Panc1 (cell line): ENCODE results near the gene PRR20G. TPM values are rescaled to one million over a fixed set of nuclear protein-coding genes. Genes with fewer than 3 reads are reported as not detected.

Source experiments
- ATAC-seq: fragments of 200-7000 bp; cut with Tn5 transposase; 2 replicates; pipeline ENCODE4 v1.9.1; 2020; ENCODE audit warnings: mild to moderate bottlenecking, moderate library complexity
- BruUV-seq: library from RNA; stranded (reverse); fragments of 400-500 nt; replicated peaks from 2 replicates; lab custom pipeline; 2021; lab: Mats Ljungman, UMichigan
- CTCF ChIA-PET: fragments of 300-600 bp; sonication (Branson Sonifier 250); formaldehyde crosslinking; loops from one replicate; lab custom pipeline; 2022; ENCODE audit warnings: antibody characterized with exemption; lab: Charles Lee
- POLR2A ChIA-PET: fragments of 300-600 bp; sonication (Branson Sonifier 250); formaldehyde crosslinking; loops from one replicate; lab custom pipeline; 2022; ENCODE audit warnings: antibody characterized with exemption; lab: Charles Lee
- DNase-seq: peaks from one replicate; pipeline ENCODE4 v3.0.0-alpha.2; 2010; ENCODE audit warnings: low read depth, low spot score
- H3K27ac ChIP-seq: 2 replicates; pipeline ENCODE4 v1.5.1; 2011; ENCODE audit warnings: mild to moderate bottlenecking, low read length, inconsistent platforms
- H3K27me3 ChIP-seq: fragments of 200-500 bp; sonication (Bioruptor generic); 2 replicates; pipeline ENCODE4 v1.6.0; 2014; ENCODE audit warnings: low read length, inconsistent platforms; ENCODE audit not compliant: control insufficient read depth, insufficient read depth
- H3K36me3 ChIP-seq: fragments of 200-500 bp; sonication (Bioruptor generic); 2 replicates; pipeline ENCODE4 v1.5.1; 2014; ENCODE audit warnings: inconsistent platforms, mild to moderate bottlenecking, low read length, moderate library complexity; ENCODE audit not compliant: control insufficient read depth, insufficient read depth
- H3K4me1 ChIP-seq: 2 replicates; pipeline ENCODE4 v1.5.1; 2011; ENCODE audit warnings: inconsistent platforms, mild to moderate bottlenecking, low read length, moderate library complexity; ENCODE audit not compliant: control insufficient read depth, insufficient read depth
- H3K4me3 ChIP-seq, 2 experiments: 2 replicates each; pipeline ENCODE4 v1.5.1; 2011 to 2012; ENCODE audit warnings: low read depth in 2 of 2, low read length in 2 of 2, mild to moderate bottlenecking in 2 of 2, inconsistent platforms in 1 of 2, moderate library complexity in 1 of 2
- H3K9me3 ChIP-seq: fragments of 200-500 bp; sonication (Bioruptor generic); 2 replicates; pipeline ENCODE4 v1.5.1; 2014; ENCODE audit warnings: low read depth, mild to moderate bottlenecking, inconsistent platforms, low read length, moderate library complexity; ENCODE audit not compliant: control insufficient read depth, insufficient read depth
- POLR2AphosphoS5 ChIP-seq: IDR thresholded peaks from 2 replicates; pipeline ENCODE4 v1.6.1; 2012; ENCODE audit warnings: mild to moderate bottlenecking, low read depth, low read length, moderate library complexity
- SIN3A ChIP-seq: IDR thresholded peaks from 2 replicates; pipeline ENCODE4 v1.6.1; 2012; ENCODE audit warnings: low read depth, mild to moderate bottlenecking, low read length, moderate library complexity, borderline replicate concordance; ENCODE audit not compliant: insufficient read depth
- TCF7L2 ChIP-seq: IDR thresholded peaks from 2 replicates; pipeline ENCODE4 v1.6.1; 2011; ENCODE audit warnings: mild to moderate bottlenecking, low read depth, low read length, inconsistent platforms
- in situ Hi-C: cut with HindIII; loops from 2 replicates; pipeline ENCODE4 v1.10.0; 2016; ENCODE audit warnings: low sequenced_read_pairs, low pct_unique_long_range_greater_than_20kb
- intact Hi-C: fragments of 100-400 bp; cut with micrococcal nuclease; formaldehyde crosslinking; loops from one replicate; pipeline ENCODE4 v1.10.0; 2022; ENCODE audit not compliant: unreplicated experiment
- total RNA-seq: library from RNA; stranded (reverse); gene quantifications from one replicate; pipeline ENCODE4 v1.2.1, GENCODE V29; 2021; ENCODE audit not compliant: unreplicated experiment
- TF ChIP-seq, protein P1 (sequence below), 2 experiments: IDR thresholded peaks; 2 replicates each; pipeline ENCODE4 v1.6.1; 2011 to 2012; ENCODE audit warnings: low read depth in 2 of 2, control low read depth in 1 of 2, low read length in 1 of 2, mild to moderate bottlenecking in 1 of 2, moderate library complexity in 1 of 2; ENCODE audit not compliant: insufficient read depth in 1 of 2
- TF ChIP-seq, protein P2 (sequence below): fragments of 450-650 bp; IDR thresholded peaks from 2 replicates; pipeline ENCODE4 v1.5.1; 2017; ENCODE audit warnings: mild to moderate bottlenecking

The PRR20G gene
- total RNA-seq, 1 experiment from 2014 or later: not detected

DNA sequence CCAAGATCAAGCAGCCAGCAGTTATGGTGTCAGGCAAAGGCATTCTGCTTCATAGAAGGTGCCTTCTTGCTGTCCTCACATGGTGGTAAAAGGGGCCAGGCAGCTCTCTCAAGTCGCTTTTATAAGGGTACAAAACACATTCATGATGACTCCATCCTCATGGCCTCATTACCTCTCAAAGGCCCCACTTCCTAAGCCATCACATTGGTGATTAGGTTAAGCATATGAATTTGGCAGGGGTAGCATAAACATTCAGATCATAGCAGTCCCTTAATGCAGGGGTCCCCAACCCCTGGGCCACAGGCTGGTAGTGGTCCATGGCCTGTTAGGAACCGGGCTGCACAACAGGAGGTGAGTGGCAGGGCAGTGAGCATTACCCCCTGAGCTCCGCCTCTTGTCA is 52.1 kb downstream of the PRR20G start:
- Histone ChIP-seq H3K4me1 (no peaks in the 10 kb centered on the region), H3K27me3 (0 out of 2 replicates have a peak, but pooled peaks cover 2% of the 10 kb centered on the region), H3K36me3 (no peaks in the 10 kb centered on the region), H3K9me3 (no peaks in the 10 kb centered on the region), H3K4me3 (no peak overlapping the region), H3K27ac (no peak overlapping the region)
- ATAC-seq (no peak), DNase-seq (no peak)
- intact Hi-C loops (no loop called here), in situ Hi-C loops (no loop called here)
- CTCF ChIA-PET: no interaction called here
- TF ChIP-seq, protein P1, sequence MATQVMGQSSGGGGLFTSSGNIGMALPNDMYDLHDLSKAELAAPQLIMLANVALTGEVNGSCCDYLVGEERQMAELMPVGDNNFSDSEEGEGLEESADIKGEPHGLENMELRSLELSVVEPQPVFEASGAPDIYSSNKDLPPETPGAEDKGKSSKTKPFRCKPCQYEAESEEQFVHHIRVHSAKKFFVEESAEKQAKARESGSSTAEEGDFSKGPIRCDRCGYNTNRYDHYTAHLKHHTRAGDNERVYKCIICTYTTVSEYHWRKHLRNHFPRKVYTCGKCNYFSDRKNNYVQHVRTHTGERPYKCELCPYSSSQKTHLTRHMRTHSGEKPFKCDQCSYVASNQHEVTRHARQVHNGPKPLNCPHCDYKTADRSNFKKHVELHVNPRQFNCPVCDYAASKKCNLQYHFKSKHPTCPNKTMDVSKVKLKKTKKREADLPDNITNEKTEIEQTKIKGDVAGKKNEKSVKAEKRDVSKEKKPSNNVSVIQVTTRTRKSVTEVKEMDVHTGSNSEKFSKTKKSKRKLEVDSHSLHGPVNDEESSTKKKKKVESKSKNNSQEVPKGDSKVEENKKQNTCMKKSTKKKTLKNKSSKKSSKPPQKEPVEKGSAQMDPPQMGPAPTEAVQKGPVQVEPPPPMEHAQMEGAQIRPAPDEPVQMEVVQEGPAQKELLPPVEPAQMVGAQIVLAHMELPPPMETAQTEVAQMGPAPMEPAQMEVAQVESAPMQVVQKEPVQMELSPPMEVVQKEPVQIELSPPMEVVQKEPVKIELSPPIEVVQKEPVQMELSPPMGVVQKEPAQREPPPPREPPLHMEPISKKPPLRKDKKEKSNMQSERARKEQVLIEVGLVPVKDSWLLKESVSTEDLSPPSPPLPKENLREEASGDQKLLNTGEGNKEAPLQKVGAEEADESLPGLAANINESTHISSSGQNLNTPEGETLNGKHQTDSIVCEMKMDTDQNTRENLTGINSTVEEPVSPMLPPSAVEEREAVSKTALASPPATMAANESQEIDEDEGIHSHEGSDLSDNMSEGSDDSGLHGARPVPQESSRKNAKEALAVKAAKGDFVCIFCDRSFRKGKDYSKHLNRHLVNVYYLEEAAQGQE (IDR thresholded peaks at IDR 0.05; ENCODE audit: insufficient read depth in 1 of 2, low read depth in 2 of 2, low read length in 1 of 2): no peak
- no peak for TF ChIP-seq SIN3A
- no peak for TF ChIP-seq POLR2AphosphoS5
- TF ChIP-seq, protein P2, sequence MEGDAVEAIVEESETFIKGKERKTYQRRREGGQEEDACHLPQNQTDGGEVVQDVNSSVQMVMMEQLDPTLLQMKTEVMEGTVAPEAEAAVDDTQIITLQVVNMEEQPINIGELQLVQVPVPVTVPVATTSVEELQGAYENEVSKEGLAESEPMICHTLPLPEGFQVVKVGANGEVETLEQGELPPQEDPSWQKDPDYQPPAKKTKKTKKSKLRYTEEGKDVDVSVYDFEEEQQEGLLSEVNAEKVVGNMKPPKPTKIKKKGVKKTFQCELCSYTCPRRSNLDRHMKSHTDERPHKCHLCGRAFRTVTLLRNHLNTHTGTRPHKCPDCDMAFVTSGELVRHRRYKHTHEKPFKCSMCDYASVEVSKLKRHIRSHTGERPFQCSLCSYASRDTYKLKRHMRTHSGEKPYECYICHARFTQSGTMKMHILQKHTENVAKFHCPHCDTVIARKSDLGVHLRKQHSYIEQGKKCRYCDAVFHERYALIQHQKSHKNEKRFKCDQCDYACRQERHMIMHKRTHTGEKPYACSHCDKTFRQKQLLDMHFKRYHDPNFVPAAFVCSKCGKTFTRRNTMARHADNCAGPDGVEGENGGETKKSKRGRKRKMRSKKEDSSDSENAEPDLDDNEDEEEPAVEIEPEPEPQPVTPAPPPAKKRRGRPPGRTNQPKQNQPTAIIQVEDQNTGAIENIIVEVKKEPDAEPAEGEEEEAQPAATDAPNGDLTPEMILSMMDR: no peak
- TF ChIP-seq TCF7L2: no peak
- POLR2A ChIA-PET: no interaction called here
- no TSS peak for BruUV-seq

DNA sequence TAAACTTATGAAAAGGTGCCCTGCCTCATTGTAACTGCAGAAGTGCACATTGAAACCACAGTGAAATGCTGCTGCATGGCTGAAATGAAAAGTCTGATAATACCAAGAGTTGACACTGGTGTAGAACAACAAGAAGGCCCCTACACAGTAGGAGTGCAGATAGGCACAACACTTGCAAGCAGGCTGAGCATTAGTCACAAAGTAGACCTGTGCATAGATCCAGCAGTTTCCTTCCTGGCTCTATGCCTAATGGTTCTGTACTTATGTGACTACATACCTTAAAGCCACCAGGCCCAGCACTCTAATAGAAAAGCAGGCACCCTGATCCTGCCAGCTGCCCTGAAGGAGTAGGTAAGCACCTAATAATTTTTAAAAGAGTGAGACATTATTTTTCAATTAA is 53.1 kb downstream of the PRR20G start:
- no TSS peak for BruUV-seq
- no peak for DNase-seq

More for the DNA sequence above, 53.1 kb downstream of the PRR20G start:
- intact Hi-C loops (no loop called here), in situ Hi-C loops (no loop called here)
- Histone ChIP-seq H3K27me3 (0 out of 2 replicates have a peak, but pooled peaks cover 2% of the 10 kb centered on the region), H3K4me3 (no peak overlapping the region), H3K4me1 (no peaks in the 10 kb centered on the region), H3K36me3 (no peaks in the 10 kb centered on the region), H3K27ac (no peak overlapping the region), H3K9me3 (no peaks in the 10 kb centered on the region)
- no peak for ATAC-seq
- TF ChIP-seq TCF7L2: no peak
- TF ChIP-seq SIN3A: no peak
- TF ChIP-seq, protein P2: no peak
- TF ChIP-seq, protein P1 (IDR thresholded peaks at IDR 0.05; ENCODE audit: insufficient read depth in 1 of 2, low read depth in 2 of 2, low read length in 1 of 2): no peak
- no peak for TF ChIP-seq POLR2AphosphoS5
- ChIA-PET POLR2A (no interaction called here), CTCF (no interaction called here)

Other genes starting within 250 kb of the PRR20G start
- not detected for gene PRR23E, start 94.9 kb downstream of the PRR20G start, total RNA-seq